HCT116 (cell line): ENCODE measurements around the gene NACC1. TPM values are rescaled to one million over a fixed set of nuclear protein-coding genes. Genes with fewer than 3 reads are reported as not detected.

Experiments
- ATAC-seq: fragments of 200-7000 bp; cut with Tn5 transposase; 2 replicates; pipeline ENCODE4 v1.9.1; 2020; ENCODE audit warnings: mild to moderate bottlenecking, moderate library complexity
- BruUV-seq: library from RNA; stranded (reverse); fragments of 400-500 nt; replicated peaks from 2 replicates; lab custom pipeline; 2021; lab: Mats Ljungman, UMichigan
- CTCF ChIA-PET: fragments of 300-600 bp; sonication (Branson Sonifier 250); formaldehyde crosslinking; loops from one replicate; lab custom pipeline; 2021; ENCODE audit warnings: antibody characterized with exemption; lab: Charles Lee
- POLR2A ChIA-PET: fragments of 300-600, 350-600 bp; sonication (Branson Sonifier 250); formaldehyde crosslinking; loops from one replicate; lab custom pipeline; 2021; ENCODE audit warnings: antibody characterized with exemption; lab: Charles Lee
- RAD21 ChIA-PET, 2 experiments: fragments of 300-600 bp; sonication (Branson Sonifier 250); formaldehyde crosslinking; loops; one replicate each; lab custom pipeline; 2023; ENCODE audit warnings: low total read pairs in 2 of 2; ENCODE audit not compliant: uncharacterized antibody in 2 of 2, unreplicated experiment in 2 of 2, low non-redundant PET in 1 of 2; lab: Charles Lee
- DNase-seq: peaks from one replicate; pipeline ENCODE4 v3.0.0-alpha.2; 2010; ENCODE audit warnings: low read depth, low spot score
- H2AFZ ChIP-seq: fragments of 200-600 bp; shearing (Covaris generic), sonication (generic); 2 replicates; pipeline ENCODE4 v1.6.1; 2017; ENCODE audit warnings: low read depth, mixed run types, mixed read lengths, antibody characterized with exemption, low read length; ENCODE audit not compliant: poor library complexity, severe bottlenecking
- H3K27ac ChIP-seq: 2 replicates; pipeline ENCODE4 v1.5.1; 2012; ENCODE audit warnings: low read depth, low read length
- H3K27me3 ChIP-seq: fragments of 200-600 bp; sonication (generic); 2 replicates; pipeline ENCODE4 v1.6.1; 2016; ENCODE audit warnings: mixed run types, low read length, mixed read lengths; ENCODE audit not compliant: insufficient read depth
- H3K36me3 ChIP-seq, 2 experiments: fragments of 200-500 bp in 1 of 2; fragments of 200-600 bp in 1 of 2; sonication (Bioruptor generic) in 1 of 2; sonication (generic) in 1 of 2; 2 replicates each; pipeline versions ENCODE4 v1.5.1 to v1.6.1; 2014 to 2016; ENCODE audit warnings: low read length in 2 of 2, inconsistent platforms in 1 of 2, mixed read lengths in 1 of 2, mixed run types in 1 of 2; ENCODE audit not compliant: insufficient read depth in 2 of 2, control insufficient read depth in 1 of 2
- H3K4me1 ChIP-seq, 2 experiments: fragments of 200-600 bp in 1 of 2; sonication (generic) in 1 of 2; 2 replicates each; pipeline versions ENCODE4 v1.5.1 to v1.6.1; 2012 to 2017; ENCODE audit warnings: low read length in 2 of 2, inconsistent platforms in 1 of 2, mild to moderate bottlenecking in 1 of 2, mixed read lengths in 1 of 2, mixed run types in 1 of 2, moderate library complexity in 1 of 2; ENCODE audit not compliant: insufficient read depth in 2 of 2, control insufficient read depth in 1 of 2
- H3K4me2 ChIP-seq: fragments of 200-600 bp; sonication (generic); 2 replicates; pipeline ENCODE4 v1.6.1; 2017; ENCODE audit warnings: mixed run types, low read length, mixed read lengths
- H3K4me3 ChIP-seq, 2 experiments: fragments of 200-600 bp in 1 of 2; sonication (generic) in 1 of 2; replicated peaks in 1 of 2; 2 replicates each; pipeline ENCODE4 v1.5.1; 2011 to 2016; ENCODE audit warnings: low read length in 2 of 2, control low read depth in 1 of 2, low read depth in 1 of 2, mild to moderate bottlenecking in 1 of 2, mixed read lengths in 1 of 2, mixed run types in 1 of 2
- H3K79me2 ChIP-seq: fragments of 200-600 bp; sonication (generic); 2 replicates; pipeline ENCODE4 v1.6.1; 2017; ENCODE audit warnings: mild to moderate bottlenecking, mixed run types, low read length, moderate library complexity, mixed read lengths; ENCODE audit not compliant: insufficient read depth
- H3K9ac ChIP-seq: fragments of 200-600 bp; sonication (generic); 2 replicates; pipeline ENCODE4 v1.6.1; 2016; ENCODE audit warnings: low read length, mixed read lengths
- H3K9me2 ChIP-seq: fragments of 200-600 bp; sonication (generic), shearing (Covaris generic); 2 replicates; pipeline ENCODE4 v1.6.1; 2017; ENCODE audit warnings: mixed run types, mild to moderate bottlenecking, moderate library complexity; ENCODE audit not compliant: insufficient read depth
- H3K9me3 ChIP-seq, 2 experiments: fragments of 200-500 bp in 1 of 2; fragments of 200-600 bp in 1 of 2; sonication (Bioruptor generic) in 1 of 2; sonication (generic) in 1 of 2; 2 replicates each; pipeline ENCODE4 v1.6.1; 2014 to 2017; ENCODE audit warnings: low read length in 2 of 2, mixed read lengths in 2 of 2, inconsistent platforms in 1 of 2, low read depth in 1 of 2, mild to moderate bottlenecking in 1 of 2, mixed run types in 1 of 2, moderate library complexity in 1 of 2; ENCODE audit not compliant: control insufficient read depth in 1 of 2, insufficient read depth in 1 of 2
- H4K20me1 ChIP-seq: fragments of 200-600 bp; sonication (generic), shearing (Covaris generic); 2 replicates; pipeline ENCODE4 v1.6.1; 2017; ENCODE audit warnings: mixed run types, mild to moderate bottlenecking, moderate library complexity; ENCODE audit not compliant: insufficient read depth
- CBX3 ChIP-seq: IDR thresholded peaks from 2 replicates; pipeline ENCODE4 v1.6.1; 2012; ENCODE audit warnings: low read depth
- CTCF ChIP-seq, 3 experiments: fragments of 200-600 bp in 1 of 3; sonication (generic) in 1 of 3; IDR thresholded peaks in 2 of 3; conservative IDR thresholded peaks in 1 of 3; 2 replicates each; pipeline ENCODE4 v1.5.1; 2012 to 2017; ENCODE audit warnings: low read depth in 2 of 3, low read length in 2 of 3, antibody characterized with exemption in 1 of 3, borderline replicate concordance in 1 of 3, control low read depth in 1 of 3, mild to moderate bottlenecking in 1 of 3, mixed read lengths in 1 of 3, mixed run types in 1 of 3, moderate library complexity in 1 of 3; ENCODE audit not compliant: insufficient read depth in 1 of 3
- EGR1 ChIP-seq: IDR thresholded peaks from 2 replicates; pipeline ENCODE4 v1.6.1; 2012; ENCODE audit warnings: low read depth
- ELF1 ChIP-seq: IDR thresholded peaks from 2 replicates; pipeline ENCODE4 v1.6.1; 2012; ENCODE audit warnings: low read depth, borderline replicate concordance
- EZH2 ChIP-seq: fragments of 200-600 bp; sonication (generic); IDR thresholded peaks from 2 replicates; pipeline ENCODE4 v1.6.1; 2017; ENCODE audit warnings: antibody characterized with exemption, mixed run types
- EZH2phosphoT487 ChIP-seq: fragments of 200-600 bp; IDR thresholded peaks from 2 replicates; pipeline ENCODE4 v1.6.1; 2018; ENCODE audit warnings: antibody characterized with exemption, borderline replicate concordance
- FOSL1 ChIP-seq: IDR thresholded peaks from 2 replicates; pipeline ENCODE4 v1.6.1; 2012; ENCODE audit warnings: low read depth
- JUND ChIP-seq: IDR thresholded peaks from 2 replicates; pipeline ENCODE4 v1.6.1; 2012
- POLR2A ChIP-seq: IDR thresholded peaks from 2 replicates; pipeline ENCODE4 v1.7.0; 2011; ENCODE audit warnings: borderline replicate concordance; ENCODE audit not compliant: insufficient read depth, insufficient read length; ENCODE audit errors: extremely low read depth
- POLR2AphosphoS5 ChIP-seq: IDR thresholded peaks from 2 replicates; pipeline ENCODE4 v1.6.1; 2011; ENCODE audit warnings: mild to moderate bottlenecking, low read depth, low read length, moderate library complexity
- RAD21 ChIP-seq: IDR thresholded peaks from 2 replicates; pipeline ENCODE4 v1.6.1; 2012; ENCODE audit warnings: low read depth, mild to moderate bottlenecking
- SIN3A ChIP-seq: IDR thresholded peaks from 2 replicates; pipeline ENCODE4 v1.6.1; 2012; ENCODE audit warnings: low read depth
- SP1 ChIP-seq: IDR thresholded peaks from 2 replicates; pipeline ENCODE4 v1.6.1; 2012; ENCODE audit warnings: low read depth
- SRF ChIP-seq: IDR thresholded peaks from 2 replicates; pipeline ENCODE4 v1.6.1; 2012; ENCODE audit warnings: low read depth
- TCF7L2 ChIP-seq: IDR thresholded peaks from 2 replicates; pipeline ENCODE4 v1.7.0; 2011; ENCODE audit warnings: borderline replicate concordance, inconsistent platforms; ENCODE audit not compliant: insufficient read depth, insufficient read length; ENCODE audit errors: extremely low read depth
- YY1 ChIP-seq: IDR thresholded peaks from 2 replicates; pipeline ENCODE4 v1.6.1; 2011; ENCODE audit warnings: low read length, low read depth, moderate library complexity, mild to moderate bottlenecking; ENCODE audit not compliant: insufficient replicate concordance; ENCODE audit errors: extremely low read depth
- ZFX ChIP-seq: fragments of 450-650 bp; IDR thresholded peaks from 2 replicates; pipeline ENCODE4 v1.6.1; 2017
- ZNF274 ChIP-seq: fragments of 200-500 bp; sonication (Bioruptor generic); IDR thresholded peaks from 2 replicates; pipeline ENCODE4 v1.6.1; 2014; ENCODE audit warnings: mild to moderate bottlenecking, low read depth, low read length, inconsistent platforms
- intact Hi-C: fragments of 100-400 bp; cut with micrococcal nuclease; formaldehyde crosslinking; loops from 2 replicates; pipeline ENCODE4 v1.10.0; 2022
- total RNA-seq: library from RNA; stranded (reverse); gene quantifications from one replicate; pipeline ENCODE4 v1.2.1, GENCODE V29; 2021; ENCODE audit not compliant: unreplicated experiment
- TF ChIP-seq, protein P1 (sequence below): IDR thresholded peaks from 2 replicates; pipeline ENCODE4 v1.6.1; 2012
- TF ChIP-seq, protein P2 (sequence below): IDR thresholded peaks from 2 replicates; pipeline ENCODE4 v1.6.1; 2011; ENCODE audit warnings: mild to moderate bottlenecking, low read length, moderate library complexity; ENCODE audit not compliant: insufficient replicate concordance; ENCODE audit errors: extremely low read depth

NACC1 gene
- total RNA-seq, 1 experiment from 2014 or later, result 181 TPM

DNA sequence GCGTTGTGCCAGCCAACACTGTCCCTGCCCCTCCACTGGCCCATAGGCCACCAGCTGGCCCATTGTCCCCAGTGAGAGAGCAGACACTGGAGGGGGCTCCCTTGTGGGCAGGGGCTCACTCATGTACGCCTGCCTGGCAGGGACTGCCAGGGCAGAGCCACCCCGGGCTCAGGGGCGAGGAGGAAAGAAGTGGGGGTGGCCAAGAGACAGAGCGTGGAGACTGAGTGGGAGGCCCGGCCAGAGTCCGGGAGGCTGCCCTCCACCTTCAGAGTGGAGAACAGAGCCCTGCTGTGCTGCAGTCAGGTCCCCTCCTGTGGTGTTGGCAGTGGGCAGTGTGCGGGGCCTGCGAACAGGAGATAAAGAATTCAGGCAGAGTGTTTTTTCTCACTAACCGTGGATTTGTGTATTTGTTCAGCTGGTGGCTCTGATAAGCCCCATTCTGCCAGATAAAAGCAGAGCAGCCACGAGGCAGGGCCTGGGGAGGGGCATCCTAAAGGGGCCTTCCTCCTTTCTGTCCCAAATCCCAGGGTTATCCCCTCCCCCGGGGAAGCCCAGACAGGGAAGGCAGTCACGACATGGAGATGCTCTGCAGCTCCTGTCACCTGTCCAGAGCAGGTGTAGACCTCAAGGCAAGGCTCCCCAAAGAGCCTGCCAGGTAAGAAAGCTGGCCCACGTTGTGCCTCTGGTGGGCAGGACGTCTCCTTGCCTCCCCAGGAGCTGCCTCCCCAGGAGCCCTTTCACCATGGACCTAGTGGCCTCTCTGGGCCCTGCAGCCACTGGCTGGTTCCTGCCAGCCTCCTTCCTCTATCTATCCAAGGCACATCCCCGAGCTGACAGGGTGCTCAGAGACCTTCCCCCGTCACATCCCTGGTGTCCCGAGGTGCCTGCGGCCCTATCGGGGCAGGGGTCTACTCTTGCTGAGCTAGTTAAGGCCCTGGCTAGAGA is 48.4 kb upstream of the NACC1 start:
- no peak for TF ChIP-seq SRF
- TF ChIP-seq EZH2, result no peak
- no peak for TF ChIP-seq EZH2phosphoT487
- TF ChIP-seq, protein P1, sequence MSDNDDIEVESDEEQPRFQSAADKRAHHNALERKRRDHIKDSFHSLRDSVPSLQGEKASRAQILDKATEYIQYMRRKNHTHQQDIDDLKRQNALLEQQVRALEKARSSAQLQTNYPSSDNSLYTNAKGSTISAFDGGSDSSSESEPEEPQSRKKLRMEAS, result no peak
- no peak for TF ChIP-seq POLR2AphosphoS5
- TF ChIP-seq SIN3A, result no peak
- TF ChIP-seq POLR2A, result no peak
- TF ChIP-seq JUND, result no peak
- TF ChIP-seq TCF7L2, result no peak
- TF ChIP-seq, protein P2, sequence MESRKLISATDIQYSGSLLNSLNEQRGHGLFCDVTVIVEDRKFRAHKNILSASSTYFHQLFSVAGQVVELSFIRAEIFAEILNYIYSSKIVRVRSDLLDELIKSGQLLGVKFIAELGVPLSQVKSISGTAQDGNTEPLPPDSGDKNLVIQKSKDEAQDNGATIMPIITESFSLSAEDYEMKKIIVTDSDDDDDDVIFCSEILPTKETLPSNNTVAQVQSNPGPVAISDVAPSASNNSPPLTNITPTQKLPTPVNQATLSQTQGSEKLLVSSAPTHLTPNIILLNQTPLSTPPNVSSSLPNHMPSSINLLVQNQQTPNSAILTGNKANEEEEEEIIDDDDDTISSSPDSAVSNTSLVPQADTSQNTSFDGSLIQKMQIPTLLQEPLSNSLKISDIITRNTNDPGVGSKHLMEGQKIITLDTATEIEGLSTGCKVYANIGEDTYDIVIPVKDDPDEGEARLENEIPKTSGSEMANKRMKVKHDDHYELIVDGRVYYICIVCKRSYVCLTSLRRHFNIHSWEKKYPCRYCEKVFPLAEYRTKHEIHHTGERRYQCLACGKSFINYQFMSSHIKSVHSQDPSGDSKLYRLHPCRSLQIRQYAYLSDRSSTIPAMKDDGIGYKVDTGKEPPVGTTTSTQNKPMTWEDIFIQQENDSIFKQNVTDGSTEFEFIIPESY, result no peak
- no peak for TF ChIP-seq ELF1
- TF ChIP-seq SP1, result no peak
- no peak for TF ChIP-seq YY1
- no peak for TF ChIP-seq RAD21
- no peak for TF ChIP-seq FOSL1
- TF ChIP-seq CBX3, result no peak
- no peak for TF ChIP-seq ZFX
- no peak for TF ChIP-seq CTCF (IDR thresholded peaks at IDR 0.05 in 2 of 3, conservative IDR thresholded peaks at IDR 0.05 in 1 of 3; ENCODE audit: borderline replicate concordance in 1 of 3, insufficient read depth in 1 of 3, low read depth in 2 of 3, low read length in 2 of 3)
- TF ChIP-seq ZNF274, result no peak
- TF ChIP-seq EGR1, result no peak
- DNase-seq (no peak), ATAC-seq (peak; percentile 59)
- no peaks in the 10 kb centered on the region for H3K9me2 ChIP-seq
- no peak overlapping the region for H3K4me2 ChIP-seq
- BruUV-seq, result no TSS peak
- ChIA-PET CTCF (interaction anchor here (1.2 to 5.4 kb wide), 4 partner anchors 8 to 92 kb away, joined by 3 to 20 read pairs (median 3); no protein-coding TSS in a partner anchor), POLR2A (no interaction called here), RAD21 (interaction anchor here in 1 of 2 experiments (0.9 kb wide), 1 partner anchor 9 kb away, joined by 3 read pairs; no protein-coding TSS in a partner anchor)
- no peaks in the 10 kb centered on the region for H3K79me2 ChIP-seq
- H4K20me1 ChIP-seq, result no peaks in the 10 kb centered on the region
- H3K9ac ChIP-seq, result no peak overlapping the region
- no peak overlapping the region for H3K4me3 ChIP-seq
- H3K36me3 ChIP-seq, result no peaks in the 10 kb centered on the region
- H3K9me3 ChIP-seq, result no peaks in the 10 kb centered on the region
- H3K27me3 ChIP-seq, result no peaks in the 10 kb centered on the region
- no peaks in the 10 kb centered on the region for H3K4me1 ChIP-seq
- intact Hi-C loops, result no loop called here
- no peak overlapping the region for H2AFZ ChIP-seq
- H3K27ac ChIP-seq, result no peak overlapping the region
